Measurements from ENCODE around the gene CBLB. TPM values are rescaled to one million over a fixed set of nuclear protein-coding genes. Genes with fewer than 3 reads are reported as not detected.
A peak's percentile ranks its signal among the peaks of the same experiment; 100 is the strongest.

Gene CBLB
- total and polyA plus RNA-seq, 7 donors: 4.2 to 18.2 (median 12.1) TPM

- peaks cover 33% of the 10 kb centered on the region for H3K4me1 ChIP-seq
- ATAC-seq (no peak), DNase-seq (no peak)
- no peaks in the 10 kb centered on the region for H3K9me3 ChIP-seq
- TF ChIP-seq CTCF (IDR thresholded peaks at IDR 0.05): no peak
- intact Hi-C loops (cut with DNase I): no loop called here
- H3K27me3 ChIP-seq (ENCODE audit: insufficient read depth in 3 of 3, low read length in 2 of 3): no peaks in the 10 kb centered on the region
- 79 to 84% (median 80%) methylated on average over 10 of the region's 10 CpGs for WGBS, 3 donors
- H3K27ac ChIP-seq: no peak overlapping the region
- H3K4me3 ChIP-seq: no peak overlapping the region
- H3K36me3 ChIP-seq (ENCODE audit: insufficient read depth in 1 of 2, low read depth in 1 of 2): no peaks in the 10 kb centered on the region
Observed at GRCh38 chr3:105811518-105812193, 57.2 kb downstream of the CBLB start.

GRCh38 chr3:105809208-105809888 is 59.5 kb downstream of the CBLB start:
- Histone ChIP-seq H3K27ac (no peak overlapping the region), H3K4me3 (no peak overlapping the region), H3K27me3 (ENCODE audit: insufficient read depth in 3 of 3, low read length in 2 of 3) (no peaks in the 10 kb centered on the region), H3K9me3 (no peaks in the 10 kb centered on the region), H3K36me3 (ENCODE audit: insufficient read depth in 1 of 2, low read depth in 1 of 2) (no peaks in the 10 kb centered on the region), H3K4me1 (peaks cover 42% of the 10 kb centered on the region)
- intact Hi-C loops (cut with DNase I): no loop called here
- no peak for TF ChIP-seq CTCF (IDR thresholded peaks at IDR 0.05)
- 45 to 48% (median 47%) methylated on average over 2 of the region's 2 CpGs for WGBS, 3 donors
- ATAC-seq (peak in 2 of 4 donors; percentile 19 to 29), DNase-seq (no peak)

- H3K27me3 ChIP-seq (ENCODE audit: insufficient read depth in 3 of 3, low read length in 2 of 3): no peaks in the 10 kb centered on the region
- H3K27ac ChIP-seq: no peak overlapping the region
- DNase-seq (no peak), ATAC-seq (peak in 2 of 4 donors; percentile 23 to 85)
- no peak for TF ChIP-seq CTCF (IDR thresholded peaks at IDR 0.05)
- no peaks in the 10 kb centered on the region for H3K36me3 ChIP-seq (ENCODE audit: insufficient read depth in 1 of 2, low read depth in 1 of 2)
- H3K9me3 ChIP-seq: no peaks in the 10 kb centered on the region
- H3K4me1 ChIP-seq: peaks cover 46% of the 10 kb centered on the region
- no peak overlapping the region for H3K4me3 ChIP-seq
- intact Hi-C loops (cut with DNase I): loop anchor here in 1 of 2 donors (2.0 kb wide), 1 partner anchor 61 kb away; the partner anchor contains the start of gene CBLB
- 88 to 94% (median 93%) methylated on average over 3 of the region's 3 CpGs for WGBS, 3 donors
Observed at GRCh38 chr3:105807701-105808100, 61.1 kb downstream of the CBLB start.

GRCh38 chr3:105807146-105807545 is 61.7 kb downstream of the CBLB start:
- 81 to 90% (median 86%) methylated on average over 4 of the region's 4 CpGs for WGBS, 3 donors
- TF ChIP-seq CTCF (IDR thresholded peaks at IDR 0.05): no peak
- ATAC-seq (no peak), DNase-seq (no peak)
- no peaks in the 10 kb centered on the region for H3K36me3 ChIP-seq (ENCODE audit: insufficient read depth in 1 of 2, low read depth in 1 of 2)
- no peak overlapping the region for H3K27ac ChIP-seq
- H3K27me3 ChIP-seq (ENCODE audit: insufficient read depth in 3 of 3, low read length in 2 of 3): no peaks in the 10 kb centered on the region
- H3K4me3 ChIP-seq: no peak overlapping the region
- intact Hi-C loops (cut with DNase I): loop anchor here in 1 of 2 donors (2.0 kb wide), 1 partner anchor 62 kb away; the partner anchor contains the start of gene CBLB
- no peaks in the 10 kb centered on the region for H3K9me3 ChIP-seq
- peaks cover 52% of the 10 kb centered on the region for H3K4me1 ChIP-seq

All from psoas muscle (tissue), 8 donors.